K562 (cell line): Measurements from ENCODE around the gene SHF. TPM values are rescaled to one million over a fixed set of nuclear protein-coding genes. Genes with fewer than 3 reads are reported as not detected.

Experiments
- CBFB ChIP-seq: sonication (generic); formaldehyde crosslinking; IDR thresholded peaks from 2 replicates; pipeline ENCODE4 v1.4.0; 2020; ENCODE audit warnings: mild to moderate bottlenecking, missing genetic modification reagents
- CEBPZ ChIP-seq: fragments of 150-350 bp; IDR thresholded peaks from 2 replicates; pipeline ENCODE4 v1.6.1; 2014; ENCODE audit warnings: low read depth, mild to moderate bottlenecking, low read length, borderline replicate concordance
- CHD4 ChIP-seq: fragments of 200-600 bp; sonication (generic); IDR thresholded peaks from 3 replicates; pipeline ENCODE4 v1.6.1; 2012; ENCODE audit warnings: low read depth, mild to moderate bottlenecking, mixed read lengths, low read length, inconsistent platforms; ENCODE audit not compliant: insufficient read depth, insufficient replicate concordance, poor library complexity, severe bottlenecking
- DIDO1 ChIP-seq: fragments of 450-650 bp; IDR thresholded peaks from 2 replicates; pipeline ENCODE4 v1.6.1; 2016; ENCODE audit warnings: low read depth, missing biosample characterization, missing genetic modification characterization
- ELF4 ChIP-seq: fragments of 450-650 bp; formaldehyde crosslinking; IDR thresholded peaks from 2 replicates; pipeline ENCODE4 v1.4.0; 2022; ENCODE audit warnings: missing genetic modification characterization
- FOXA1 ChIP-seq: fragments of 450-650 bp; IDR thresholded peaks from 2 replicates; pipeline ENCODE4 v1.6.1; 2016; ENCODE audit warnings: mild to moderate bottlenecking, borderline replicate concordance
- HBP1 ChIP-seq: fragments of 450-650 bp; formaldehyde crosslinking; IDR thresholded peaks from 2 replicates; pipeline ENCODE4 v1.4.0; 2022; ENCODE audit warnings: missing genetic modification characterization
- JUNB ChIP-seq: fragments of 450-650 bp; formaldehyde crosslinking; conservative IDR thresholded peaks from 2 replicates; pipeline ENCODE4 v1.4.0; 2020; ENCODE audit warnings: mild to moderate bottlenecking
- NCOR1 ChIP-seq: fragments of 450-650 bp; IDR thresholded peaks from 2 replicates; pipeline ENCODE4 v1.6.1; 2016; ENCODE audit warnings: mild to moderate bottlenecking, moderate library complexity
- PCBP2 ChIP-seq: fragments of 200-400 bp; formaldehyde crosslinking; IDR thresholded peaks from 2 replicates; pipeline ENCODE4 v1.6.1; 2018; ENCODE audit warnings: low read length, low read depth, mild to moderate bottlenecking, moderate library complexity; ENCODE audit not compliant: poor library complexity, severe bottlenecking
- PREB ChIP-seq: sonication (generic); formaldehyde crosslinking; IDR thresholded peaks from 2 replicates; pipeline ENCODE4 v1.8.1; 2023; ENCODE audit warnings: mild to moderate bottlenecking, missing genetic modification reagents
- SMARCC2 ChIP-seq: fragments of 450-650 bp; IDR thresholded peaks from 2 replicates; pipeline ENCODE4 v1.6.1; 2017; ENCODE audit warnings: antibody characterized with exemption, moderate library complexity, mild to moderate bottlenecking, low read depth
- TEAD1 ChIP-seq, 2 experiments: fragments of 450-650 bp in 1 of 2; sonication (generic) in 1 of 2; formaldehyde crosslinking; IDR thresholded peaks; 2 replicates each; pipeline versions ENCODE4 v1.4.0 to v1.8.0; 2020 to 2022; ENCODE audit warnings: mild to moderate bottlenecking in 2 of 2, missing genetic modification reagents in 1 of 2
- polyA plus RNA-seq, 8 experiments: library from polyadenylated mRNA; depleted of rRNA in 4 of 8; stranded (reverse) in 5 of 8; unstranded in 3 of 8; fragments of >200 nt; fragmentation: Nextera tagmentation in 2 of 8; fragmentation: Illumina TruSeq in 1 of 8; extraction: Ambion mirVana in 2 of 8; extraction: Trizol in 1 of 8; gene quantifications; 2 replicates each; pipeline versions ENCODE4 v1.2.1 to v1.2.3, GENCODE V29; 2011 to 2014; ENCODE audit warnings: inconsistent platforms in 1 of 8, missing spikeins in 1 of 8
- total RNA-seq, 7 experiments: library from RNA; depleted of rRNA in 6 of 7; stranded (reverse); fragments of >200 nt in 6 of 7; fragmentation: Illumina TruSeq in 2 of 7; extraction: Trizol in 2 of 7; gene quantifications; 2 replicates each; pipeline versions ENCODE4 v1.2.1 to v1.2.3, GENCODE V29; 2011 to 2021; ENCODE audit warnings: low replicate concordance in 1 of 7
- TF ChIP-seq, protein P1 (sequence below): fragments of 450-650 bp; IDR thresholded peaks from 2 replicates; pipeline ENCODE4 v1.7.0; 2016; ENCODE audit warnings: borderline replicate concordance
- TF ChIP-seq, protein P2 (sequence below), 2 experiments: fragments of 250-450 bp in 1 of 2; fragments of 450-650 bp in 1 of 2; sonication (Bioruptor Pico) in 1 of 2; IDR thresholded peaks; 2 replicates each; pipeline versions ENCODE4 v1.6.1 to v1.8.0; 2016 to 2021; ENCODE audit warnings: mild to moderate bottlenecking in 2 of 2, moderate library complexity in 2 of 2, missing compliant biosample characterization in 1 of 2, missing genetic modification characterization in 1 of 2
- TF ChIP-seq, protein P3 (sequence below): fragments of 250-450 bp; sonication (Bioruptor Pico); IDR thresholded peaks from 2 replicates; pipeline ENCODE4 v1.9.0; 2021; ENCODE audit warnings: mild to moderate bottlenecking

Gene SHF
- total and polyA plus RNA-seq, 9 of the 15 experiments (the other 6 are each of a cell fraction or from before 2014, with no cell fraction given): 0.51 to 2.2 (median 0.85) TPM; not detected in 2

DNA sequence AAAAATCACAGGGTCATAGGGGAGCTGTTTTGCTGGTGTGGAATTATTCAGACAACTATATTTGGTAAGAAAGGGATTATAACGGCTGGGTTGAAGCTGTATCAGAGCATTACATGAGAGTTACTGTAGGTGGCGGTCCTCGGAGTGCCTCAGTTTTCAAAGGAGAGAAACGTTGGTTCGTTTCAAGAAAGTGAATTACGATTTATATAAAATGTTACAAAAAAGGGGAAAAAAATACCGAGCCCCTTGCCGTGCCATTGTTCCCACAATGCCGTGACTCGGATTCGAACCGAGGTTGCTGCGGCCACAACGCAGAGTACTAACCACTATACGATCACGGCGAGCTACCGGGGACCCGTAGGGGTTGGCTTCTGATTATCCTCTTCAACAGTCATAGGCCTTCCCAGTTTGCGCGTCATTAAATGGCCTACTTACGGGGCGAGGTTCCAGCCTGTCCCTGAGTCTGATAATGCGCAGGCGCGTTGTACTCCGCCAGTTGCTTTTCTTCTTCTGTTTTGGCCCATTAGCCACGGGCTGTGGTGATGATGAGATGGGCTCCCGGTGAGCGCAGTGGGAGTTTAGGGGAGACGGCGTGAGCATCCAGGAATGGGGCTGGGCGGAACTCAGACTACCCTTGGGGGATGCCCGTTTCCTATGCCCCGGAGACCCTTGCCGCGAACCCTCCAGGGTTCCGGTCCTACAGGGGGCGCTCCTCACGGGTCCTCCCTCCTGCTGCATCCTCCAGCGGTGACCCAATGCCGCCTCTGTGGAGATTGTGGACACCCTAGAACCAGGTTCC is 10.8 kb upstream of the SHF start (continued):
- TF ChIP-seq, protein P1, sequence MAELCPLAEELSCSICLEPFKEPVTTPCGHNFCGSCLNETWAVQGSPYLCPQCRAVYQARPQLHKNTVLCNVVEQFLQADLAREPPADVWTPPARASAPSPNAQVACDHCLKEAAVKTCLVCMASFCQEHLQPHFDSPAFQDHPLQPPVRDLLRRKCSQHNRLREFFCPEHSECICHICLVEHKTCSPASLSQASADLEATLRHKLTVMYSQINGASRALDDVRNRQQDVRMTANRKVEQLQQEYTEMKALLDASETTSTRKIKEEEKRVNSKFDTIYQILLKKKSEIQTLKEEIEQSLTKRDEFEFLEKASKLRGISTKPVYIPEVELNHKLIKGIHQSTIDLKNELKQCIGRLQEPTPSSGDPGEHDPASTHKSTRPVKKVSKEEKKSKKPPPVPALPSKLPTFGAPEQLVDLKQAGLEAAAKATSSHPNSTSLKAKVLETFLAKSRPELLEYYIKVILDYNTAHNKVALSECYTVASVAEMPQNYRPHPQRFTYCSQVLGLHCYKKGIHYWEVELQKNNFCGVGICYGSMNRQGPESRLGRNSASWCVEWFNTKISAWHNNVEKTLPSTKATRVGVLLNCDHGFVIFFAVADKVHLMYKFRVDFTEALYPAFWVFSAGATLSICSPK: 0 out of 2 replicates have a peak, but pooled peaks have one; percentile 60
- TF ChIP-seq TEAD1 (CRISPR knock-in tag; IDR thresholded peaks at IDR 0.05): peak in 1 of 2 experiments; percentile 13; a peak in 2 of 4 replicates
- peak; percentile 82; the same call in 1 of the 2 replicates for TF ChIP-seq PREB (CRISPR knock-in tag)
- TF ChIP-seq DIDO1 (tag): peak; percentile 62
- TF ChIP-seq CHD4: no peak
- TF ChIP-seq, protein P2, sequence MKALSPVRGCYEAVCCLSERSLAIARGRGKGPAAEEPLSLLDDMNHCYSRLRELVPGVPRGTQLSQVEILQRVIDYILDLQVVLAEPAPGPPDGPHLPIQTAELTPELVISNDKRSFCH (CRISPR knock-in tag; IDR thresholded peaks at IDR 0.05): no peak
- TF ChIP-seq, protein P2 (tag; IDR thresholded peaks at IDR 0.05): peak; percentile 56; the same call in 1 of the 2 replicates
- TF ChIP-seq ELF4 (CRISPR knock-in tag): no peak
- no peak for TF ChIP-seq JUNB (CRISPR knock-in tag)
- TF ChIP-seq PCBP2: no peak
- TF ChIP-seq, protein P3, sequence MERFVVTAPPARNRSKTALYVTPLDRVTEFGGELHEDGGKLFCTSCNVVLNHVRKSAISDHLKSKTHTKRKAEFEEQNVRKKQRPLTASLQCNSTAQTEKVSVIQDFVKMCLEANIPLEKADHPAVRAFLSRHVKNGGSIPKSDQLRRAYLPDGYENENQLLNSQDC (CRISPR knock-in tag): 0 out of 2 replicates have a peak, but pooled peaks have one; percentile 22
- TF ChIP-seq HBP1 (CRISPR knock-in tag): no peak
- no peak for TF ChIP-seq CEBPZ
- peak; percentile 69; the same call in 1 of the 2 replicates for TF ChIP-seq CBFB (CRISPR knock-in tag)
- peak; percentile 6 for TF ChIP-seq NCOR1
- peak; percentile 42; the same call in 1 of the 2 replicates for TF ChIP-seq SMARCC2
- TF ChIP-seq FOXA1: no peak
